Activated CD4-positive, alpha-beta T cell treated with anti-CD3 and anti-CD28 coated beads, Interleukin-2, amount 10 ng/mL, durations not matched to agents 7 days and 5 days (primary cell): ENCODE data around the gene MYH9. TPM values are rescaled to one million over a fixed set of nuclear protein-coding genes. Genes with fewer than 3 reads are reported as not detected.

Experiments
- CTCF ChIA-PET: fragments of 350-600 bp; sonication (Branson Sonifier 250); formaldehyde crosslinking; loops from one replicate; lab custom pipeline; 2021; ENCODE audit warnings: antibody characterized with exemption; lab: Charles Lee
- POLR2A ChIA-PET: fragments of 350-600 bp; sonication (Branson Sonifier 250); formaldehyde crosslinking; loops from one replicate; lab custom pipeline; 2021; ENCODE audit warnings: antibody characterized with exemption; lab: Charles Lee
- DNase-seq: peaks from one replicate; pipeline ENCODE4 v3.0.0-alpha.2; 2020
- H3K27ac Mint-ChIP-seq: one replicate; pipeline ENCODE4 v1.8.0; 2021; ENCODE audit warnings: mild to moderate bottlenecking, moderate library complexity, mixed read lengths
- H3K27me3 Mint-ChIP-seq: one replicate; pipeline ENCODE4 v1.8.0; 2021; ENCODE audit warnings: mixed read lengths
- H3K36me3 Mint-ChIP-seq: one replicate; pipeline ENCODE4 v1.8.0; 2021; ENCODE audit warnings: low read depth, mixed read lengths
- H3K4me1 Mint-ChIP-seq: one replicate; pipeline ENCODE4 v1.8.0; 2021; ENCODE audit warnings: mixed read lengths
- H3K4me3 Mint-ChIP-seq: one replicate; pipeline ENCODE4 v1.8.0; 2021; ENCODE audit warnings: mild to moderate bottlenecking, moderate library complexity, mixed read lengths
- H3K9me3 Mint-ChIP-seq: one replicate; pipeline ENCODE4 v1.8.0; 2021; ENCODE audit warnings: mixed read lengths
- total RNA-seq, 2 experiments: library from RNA; stranded (reverse); gene quantifications; one replicate each; pipeline ENCODE4 v1.2.3, GENCODE V29; 2021

MYH9 gene
- total RNA-seq, 2 experiments from 2014 or later, result 881 to 1,009 TPM

- Mint-ChIP-seq H3K36me3 (peaks cover 75% of the 10 kb centered on the region), H3K27me3 (no peaks in the 10 kb centered on the region), H3K4me1 (peaks cover 57% of the 10 kb centered on the region), H3K9me3 (no peaks in the 10 kb centered on the region), H3K4me3 (no peak overlapping the region), H3K27ac (peak overlapping the region; percentile 84)
- ChIA-PET POLR2A (interaction anchor here (0.6 kb wide), 1 partner anchor 1144 kb away, joined by 4 read pairs; no protein-coding TSS in a partner anchor), CTCF (interaction anchor here (1.2 to 5.2 kb wide), 7 partner anchors 8 to 51 kb away, joined by 3 to 35 read pairs (median 4); partner anchors contain the start of gene APOL2)
- no peak for DNase-seq
Observed at GRCh38 chr22:36287881-36288515, 99.8 kb downstream of the MYH9 start.

GRCh38 chr22:36286096-36286957, 101.4 kb downstream of the MYH9 start:
- DNase-seq, result peak; percentile 72
- CTCF ChIA-PET, result interaction anchor here (0.6 to 5.2 kb wide), 16 partner anchors 9 to 200 kb away, joined by 3 to 35 read pairs (median 4); partner anchors contain the start of genes APOL1 and APOL2
- H3K36me3 Mint-ChIP-seq, result peaks cover 74% of the 10 kb centered on the region

GRCh38 chr22:36285545-36285944, 102.2 kb downstream of the MYH9 start:
- H3K27ac Mint-ChIP-seq, result no peak overlapping the region
- POLR2A ChIA-PET, result no interaction called here
- H3K9me3 Mint-ChIP-seq, result no peaks in the 10 kb centered on the region
- peaks cover 77% of the 10 kb centered on the region for H3K36me3 Mint-ChIP-seq
- no peak for DNase-seq
- H3K4me3 Mint-ChIP-seq, result no peak overlapping the region
- H3K4me1 Mint-ChIP-seq, result peaks cover 43% of the 10 kb centered on the region
- no peaks in the 10 kb centered on the region for H3K27me3 Mint-ChIP-seq
- CTCF ChIA-PET, result interaction anchor here (0.6 to 5.2 kb wide), 11 partner anchors 8 to 184 kb away, joined by 3 to 35 read pairs (median 4); partner anchors contain the start of gene APOL1

More at GRCh38 chr22:36286096-36286957, 101.4 kb downstream of the MYH9 start:
- Mint-ChIP-seq H3K27ac (peak overlapping the region; percentile 83), H3K9me3 (no peaks in the 10 kb centered on the region), H3K27me3 (no peaks in the 10 kb centered on the region), H3K4me1 (peaks cover 46% of the 10 kb centered on the region), H3K4me3 (no peak overlapping the region)
- POLR2A ChIA-PET, result no interaction called here

- peak overlapping the region; percentile 9 for H3K27ac Mint-ChIP-seq
- no peaks in the 10 kb centered on the region for H3K27me3 Mint-ChIP-seq
- POLR2A ChIA-PET, result no interaction called here
- no peak for DNase-seq
- no peak overlapping the region for H3K4me3 Mint-ChIP-seq
- peaks cover 42% of the 10 kb centered on the region for H3K4me1 Mint-ChIP-seq
- no peaks in the 10 kb centered on the region for H3K9me3 Mint-ChIP-seq
- CTCF ChIA-PET, result interaction anchor here (0.5 to 2.1 kb wide), 8 partner anchors 8 to 900 kb away, joined by 3 to 10 read pairs (median 4); partner anchors contain the start of gene APOL1
- peaks cover 80% of the 10 kb centered on the region for H3K36me3 Mint-ChIP-seq
Observed at GRCh38 chr22:36285017-36285416, 102.8 kb downstream of the MYH9 start.

- H3K36me3 Mint-ChIP-seq, result peaks cover 77% of the 10 kb centered on the region
- POLR2A ChIA-PET, result no interaction called here
- H3K27me3 Mint-ChIP-seq, result no peaks in the 10 kb centered on the region
- no peak overlapping the region for H3K27ac Mint-ChIP-seq
- peaks cover 34% of the 10 kb centered on the region for H3K4me1 Mint-ChIP-seq
- no peak overlapping the region for H3K4me3 Mint-ChIP-seq
- H3K9me3 Mint-ChIP-seq, result no peaks in the 10 kb centered on the region
- no peak for DNase-seq
- CTCF ChIA-PET, result interaction anchor here (0.7 to 0.9 kb wide), 2 partner anchors 182 to 198 kb away, joined by 3 read pairs; no protein-coding TSS in a partner anchor
Observed at GRCh38 chr22:36284171-36284571, 103.6 kb downstream of the MYH9 start.

GRCh38 chr22:36282328-36282831, 105.4 kb downstream of the MYH9 start:
- H3K4me1 Mint-ChIP-seq, result peaks cover 27% of the 10 kb centered on the region
- H3K27ac Mint-ChIP-seq, result no peak overlapping the region

GRCh38 chr22:36281781-36282327, 105.9 kb downstream of the MYH9 start:
- no peak overlapping the region for H3K4me3 Mint-ChIP-seq
- CTCF ChIA-PET, result interaction anchor here (0.6 kb wide), 1 partner anchor 98 kb away, joined by 3 read pairs; no protein-coding TSS in a partner anchor
- POLR2A ChIA-PET, result no interaction called here

More at GRCh38 chr22:36282328-36282831, 105.4 kb downstream of the MYH9 start:
- no peak for DNase-seq
- POLR2A ChIA-PET, result no interaction called here
- CTCF ChIA-PET, result interaction anchor here (1.4 kb wide), 1 partner anchor 19 kb away, joined by 3 read pairs; no protein-coding TSS in a partner anchor
- no peaks in the 10 kb centered on the region for H3K27me3 Mint-ChIP-seq
- H3K4me3 Mint-ChIP-seq, result no peak overlapping the region
- H3K36me3 Mint-ChIP-seq, result peaks cover 60% of the 10 kb centered on the region
- H3K9me3 Mint-ChIP-seq, result no peaks in the 10 kb centered on the region

GRCh38 chr22:36280379-36280778, 107.4 kb downstream of the MYH9 start:
- ChIA-PET CTCF (interaction anchor here (0.6 to 1.3 kb wide), 4 partner anchors 9 to 502 kb away, joined by 4 to 5 read pairs (median 5); no protein-coding TSS in a partner anchor), POLR2A (no interaction called here)
- Mint-ChIP-seq H3K27me3 (no peaks in the 10 kb centered on the region), H3K36me3 (peaks cover 48% of the 10 kb centered on the region), H3K4me1 (peaks cover 28% of the 10 kb centered on the region), H3K27ac (peak overlapping the region; percentile 77), H3K9me3 (no peaks in the 10 kb centered on the region), H3K4me3 (no peak overlapping the region)
- DNase-seq, result no peak

More at GRCh38 chr22:36281781-36282327, 105.9 kb downstream of the MYH9 start:
- no peaks in the 10 kb centered on the region for H3K9me3 Mint-ChIP-seq
- H3K27me3 Mint-ChIP-seq, result no peaks in the 10 kb centered on the region
- H3K36me3 Mint-ChIP-seq, result peaks cover 54% of the 10 kb centered on the region
- no peak for DNase-seq
- peaks cover 26% of the 10 kb centered on the region for H3K4me1 Mint-ChIP-seq
- H3K27ac Mint-ChIP-seq, result no peak overlapping the region

GRCh38 chr22:36279219-36279666, 108.5 kb downstream of the MYH9 start:
- Mint-ChIP-seq H3K27ac (no peak overlapping the region), H3K4me3 (no peak overlapping the region), H3K36me3 (peaks cover 39% of the 10 kb centered on the region), H3K4me1 (peaks cover 34% of the 10 kb centered on the region), H3K27me3 (no peaks in the 10 kb centered on the region), H3K9me3 (no peaks in the 10 kb centered on the region)
- ChIA-PET CTCF (no interaction called here), POLR2A (no interaction called here)
- no peak for DNase-seq

GRCh38 chr22:36277482-36278291, 110.1 kb downstream of the MYH9 start:
- no peaks in the 10 kb centered on the region for H3K27me3 Mint-ChIP-seq
- H3K27ac Mint-ChIP-seq, result peak overlapping the region; percentile 37

GRCh38 chr22:36274531-36274930, 113.2 kb downstream of the MYH9 start:
- Mint-ChIP-seq H3K4me3 (no peak overlapping the region), H3K36me3 (peaks cover 4% of the 10 kb centered on the region), H3K27ac (no peak overlapping the region), H3K9me3 (no peaks in the 10 kb centered on the region), H3K4me1 (peaks cover 31% of the 10 kb centered on the region), H3K27me3 (no peaks in the 10 kb centered on the region)
- CTCF ChIA-PET, result interaction anchor here (1.2 kb wide), 1 partner anchor 35 kb away, joined by 4 read pairs; the partner anchor contains the start of gene APOL2
- no peak for DNase-seq
- POLR2A ChIA-PET, result no interaction called here

More at GRCh38 chr22:36277482-36278291, 110.1 kb downstream of the MYH9 start:
- POLR2A ChIA-PET, result no interaction called here
- Mint-ChIP-seq H3K36me3 (peaks cover 27% of the 10 kb centered on the region), H3K4me3 (no peak overlapping the region), H3K4me1 (peaks cover 34% of the 10 kb centered on the region), H3K9me3 (no peaks in the 10 kb centered on the region)
- CTCF ChIA-PET, result interaction anchor here (0.6 to 2.6 kb wide), 14 partner anchors 8 to 193 kb away, joined by 3 to 10 read pairs (median 3); partner anchors contain the start of genes APOL1 and APOL2
- DNase-seq, result peak; percentile 79
